ENCODE data around the gene EMC6. TPM values are rescaled to one million over a fixed set of nuclear protein-coding genes. Genes with fewer than 3 reads are reported as not detected.

EMC6 gene
- total and polyA plus RNA-seq, 2 of the 13 experiments (the other 11 are each of a cell fraction or from before 2014, with no cell fraction given): 45.1 to 47.7 TPM

- TF ChIP-seq AKNA (CRISPR knock-in tag; IDR thresholded peaks at IDR 0.05; ENCODE audit: borderline replicate concordance) (no peak), TRIM22 (IDR thresholded peaks at IDR 0.05) (no peak), ZNF879 (CRISPR knock-in tag; IDR thresholded peaks at IDR 0.05) (no peak), HMGXB4 (CRISPR knock-in tag; IDR thresholded peaks at IDR 0.05; ENCODE audit: borderline replicate concordance in 1 of 2, low read depth in 1 of 2) (no peak; a peak in 1 of 4 replicates), CCAR2 (optimal IDR thresholded peaks at IDR 0.05; ENCODE audit: low read depth, low read length) (no peak), HDAC2 (CRISPR knock-in tag; IDR thresholded peaks at IDR 0.05) (no peak), ZNF749 (CRISPR knock-in tag; IDR thresholded peaks at IDR 0.05; ENCODE audit: borderline replicate concordance) (0 out of 2 replicates have a peak, but pooled peaks have one; percentile 8), SAP130 (CRISPR knock-in tag; IDR thresholded peaks at IDR 0.05; ENCODE audit: low read depth) (peak; percentile 38), NCOA5 (CRISPR knock-in tag; IDR thresholded peaks at IDR 0.05) (no peak), CREM (IDR thresholded peaks at IDR 0.05) (no peak), CREM (CRISPR knock-in tag; IDR thresholded peaks at IDR 0.05) (no peak), CREB1 (IDR thresholded peaks at IDR 0.05) (no peak), CREB1 (CRISPR knock-in tag; IDR thresholded peaks at IDR 0.05) (no peak), HNRNPH1 (optimal IDR thresholded peaks at IDR 0.05; ENCODE audit: low read depth, low read length) (no peak), TCF12 (IDR thresholded peaks at IDR 0.05) (no peak), TCF12 (CRISPR knock-in tag; IDR thresholded peaks at IDR 0.05) (no peak), THAP7 (CRISPR knock-in tag; IDR thresholded peaks at IDR 0.05) (no peak), ZNF766 (CRISPR knock-in tag; IDR thresholded peaks at IDR 0.05; ENCODE audit: borderline replicate concordance) (no peak), SMC3 (IDR thresholded peaks at IDR 0.05; ENCODE audit: low read length) (no peak)
- TF ChIP-seq, protein P1, sequence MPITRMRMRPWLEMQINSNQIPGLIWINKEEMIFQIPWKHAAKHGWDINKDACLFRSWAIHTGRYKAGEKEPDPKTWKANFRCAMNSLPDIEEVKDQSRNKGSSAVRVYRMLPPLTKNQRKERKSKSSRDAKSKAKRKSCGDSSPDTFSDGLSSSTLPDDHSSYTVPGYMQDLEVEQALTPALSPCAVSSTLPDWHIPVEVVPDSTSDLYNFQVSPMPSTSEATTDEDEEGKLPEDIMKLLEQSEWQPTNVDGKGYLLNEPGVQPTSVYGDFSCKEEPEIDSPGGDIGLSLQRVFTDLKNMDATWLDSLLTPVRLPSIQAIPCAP (CRISPR knock-in tag; IDR thresholded peaks at IDR 0.05; ENCODE audit: low read depth): no peak
- TF ChIP-seq, protein P2, sequence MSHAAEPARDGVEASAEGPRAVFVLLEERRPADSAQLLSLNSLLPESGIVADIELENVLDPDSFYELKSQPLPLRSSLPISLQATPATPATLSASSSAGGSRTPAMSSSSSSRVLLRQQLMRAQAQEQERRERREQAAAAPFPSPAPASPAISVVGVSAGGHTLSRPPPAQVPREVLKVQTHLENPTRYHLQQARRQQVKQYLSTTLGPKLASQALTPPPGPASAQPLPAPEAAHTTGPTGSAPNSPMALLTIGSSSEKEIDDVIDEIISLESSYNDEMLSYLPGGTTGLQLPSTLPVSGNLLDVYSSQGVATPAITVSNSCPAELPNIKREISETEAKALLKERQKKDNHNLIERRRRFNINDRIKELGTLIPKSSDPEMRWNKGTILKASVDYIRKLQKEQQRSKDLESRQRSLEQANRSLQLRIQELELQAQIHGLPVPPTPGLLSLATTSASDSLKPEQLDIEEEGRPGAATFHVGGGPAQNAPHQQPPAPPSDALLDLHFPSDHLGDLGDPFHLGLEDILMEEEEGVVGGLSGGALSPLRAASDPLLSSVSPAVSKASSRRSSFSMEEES (CRISPR knock-in tag; IDR thresholded peaks at IDR 0.05): no peak
Measured at GRCh38 chr17:3636908-3637373, 31.7 kb upstream of the EMC6 start (continued).

All from HepG2 (cell line).